Measurements from ENCODE around the gene KRTCAP2.

GRCh38 chr1:155136748-155137147 is 36.4 kb downstream of the KRTCAP2 start:
- TF ChIP-seq CTCF (IDR thresholded peaks at IDR 0.05) (no peak), POLR2AphosphoS5 (IDR thresholded peaks at IDR 0.05) (no peak)
